Fibroblast of lung (primary cell): ENCODE results near the gene C1orf167.

Source experiments
- EZH2 ChIP-seq: IDR thresholded peaks from 2 replicates; pipeline ENCODE4 v1.5.1; 2012; ENCODE audit warnings: low read length, control low read depth, mild to moderate bottlenecking; ENCODE audit errors: missing control alignments
- TF ChIP-seq, protein P1 (sequence below), 2 donors: IDR thresholded peaks in 1 of 2; conservative IDR thresholded peaks in 1 of 2; 1 replicate in 1 of 2; 2 replicates in 1 of 2; pipeline ENCODE4 v1.5.1; 2011 to 2012; ENCODE audit warnings: low read length in 2 of 2, control low read depth in 1 of 2, inconsistent platforms in 1 of 2, low read depth in 1 of 2, mild to moderate bottlenecking in 1 of 2

DNA sequence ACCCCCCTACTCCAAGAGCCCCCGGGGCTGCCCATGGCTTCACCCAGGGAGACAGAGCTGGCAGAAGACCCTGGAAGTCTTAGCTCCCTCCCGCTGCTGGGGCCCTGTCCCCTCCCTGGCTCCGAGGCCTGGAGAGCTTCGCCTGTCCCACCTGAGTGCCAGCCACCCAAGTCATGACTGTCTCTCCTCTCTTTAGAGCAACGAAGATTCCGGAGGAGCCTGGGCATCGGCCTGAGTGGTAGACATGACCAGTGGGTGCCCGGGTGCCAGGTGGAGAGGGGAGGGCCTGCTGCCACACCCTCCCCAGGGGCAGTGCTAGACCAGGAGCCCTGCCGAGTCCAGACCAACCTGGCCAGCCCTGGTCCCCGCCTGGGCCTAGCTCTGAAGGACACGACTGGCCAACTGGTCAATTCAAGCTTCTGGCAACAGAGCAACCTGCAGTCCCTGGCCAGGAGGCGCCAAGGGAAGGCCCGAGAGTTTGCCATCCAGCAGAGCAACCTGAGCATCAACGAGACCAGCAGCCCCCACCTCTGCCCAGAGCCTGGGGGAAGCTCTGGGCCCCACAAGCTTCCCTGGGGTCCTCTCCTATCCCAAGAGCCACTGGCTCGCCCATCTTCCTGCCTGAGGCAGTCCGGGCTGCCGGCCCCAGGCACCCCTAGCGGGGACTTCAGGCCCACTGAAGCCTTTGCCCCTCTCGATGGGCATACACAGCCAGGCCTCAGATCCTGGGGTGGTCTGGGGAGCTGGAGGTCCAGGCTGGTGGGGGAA, 3.9 kb downstream of the C1orf167 start:
- TF ChIP-seq EZH2: no peak
- TF ChIP-seq, protein P1, sequence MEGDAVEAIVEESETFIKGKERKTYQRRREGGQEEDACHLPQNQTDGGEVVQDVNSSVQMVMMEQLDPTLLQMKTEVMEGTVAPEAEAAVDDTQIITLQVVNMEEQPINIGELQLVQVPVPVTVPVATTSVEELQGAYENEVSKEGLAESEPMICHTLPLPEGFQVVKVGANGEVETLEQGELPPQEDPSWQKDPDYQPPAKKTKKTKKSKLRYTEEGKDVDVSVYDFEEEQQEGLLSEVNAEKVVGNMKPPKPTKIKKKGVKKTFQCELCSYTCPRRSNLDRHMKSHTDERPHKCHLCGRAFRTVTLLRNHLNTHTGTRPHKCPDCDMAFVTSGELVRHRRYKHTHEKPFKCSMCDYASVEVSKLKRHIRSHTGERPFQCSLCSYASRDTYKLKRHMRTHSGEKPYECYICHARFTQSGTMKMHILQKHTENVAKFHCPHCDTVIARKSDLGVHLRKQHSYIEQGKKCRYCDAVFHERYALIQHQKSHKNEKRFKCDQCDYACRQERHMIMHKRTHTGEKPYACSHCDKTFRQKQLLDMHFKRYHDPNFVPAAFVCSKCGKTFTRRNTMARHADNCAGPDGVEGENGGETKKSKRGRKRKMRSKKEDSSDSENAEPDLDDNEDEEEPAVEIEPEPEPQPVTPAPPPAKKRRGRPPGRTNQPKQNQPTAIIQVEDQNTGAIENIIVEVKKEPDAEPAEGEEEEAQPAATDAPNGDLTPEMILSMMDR (conservative IDR thresholded peaks at IDR 0.05 in 1 of 2, IDR thresholded peaks at IDR 0.05 in 1 of 2; ENCODE audit: low read depth in 1 of 2, low read length in 2 of 2): no peak
